ENCODE data around the gene LRP1B.

LRP1B gene

GRCh38 chr2:140186313-140186712, 1944.5 kb downstream of the LRP1B start:
- TF ChIP-seq, protein P1, sequence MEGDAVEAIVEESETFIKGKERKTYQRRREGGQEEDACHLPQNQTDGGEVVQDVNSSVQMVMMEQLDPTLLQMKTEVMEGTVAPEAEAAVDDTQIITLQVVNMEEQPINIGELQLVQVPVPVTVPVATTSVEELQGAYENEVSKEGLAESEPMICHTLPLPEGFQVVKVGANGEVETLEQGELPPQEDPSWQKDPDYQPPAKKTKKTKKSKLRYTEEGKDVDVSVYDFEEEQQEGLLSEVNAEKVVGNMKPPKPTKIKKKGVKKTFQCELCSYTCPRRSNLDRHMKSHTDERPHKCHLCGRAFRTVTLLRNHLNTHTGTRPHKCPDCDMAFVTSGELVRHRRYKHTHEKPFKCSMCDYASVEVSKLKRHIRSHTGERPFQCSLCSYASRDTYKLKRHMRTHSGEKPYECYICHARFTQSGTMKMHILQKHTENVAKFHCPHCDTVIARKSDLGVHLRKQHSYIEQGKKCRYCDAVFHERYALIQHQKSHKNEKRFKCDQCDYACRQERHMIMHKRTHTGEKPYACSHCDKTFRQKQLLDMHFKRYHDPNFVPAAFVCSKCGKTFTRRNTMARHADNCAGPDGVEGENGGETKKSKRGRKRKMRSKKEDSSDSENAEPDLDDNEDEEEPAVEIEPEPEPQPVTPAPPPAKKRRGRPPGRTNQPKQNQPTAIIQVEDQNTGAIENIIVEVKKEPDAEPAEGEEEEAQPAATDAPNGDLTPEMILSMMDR (IDR thresholded peaks at IDR 0.05; ENCODE audit: low read depth, low read length) = no peak

DNA sequence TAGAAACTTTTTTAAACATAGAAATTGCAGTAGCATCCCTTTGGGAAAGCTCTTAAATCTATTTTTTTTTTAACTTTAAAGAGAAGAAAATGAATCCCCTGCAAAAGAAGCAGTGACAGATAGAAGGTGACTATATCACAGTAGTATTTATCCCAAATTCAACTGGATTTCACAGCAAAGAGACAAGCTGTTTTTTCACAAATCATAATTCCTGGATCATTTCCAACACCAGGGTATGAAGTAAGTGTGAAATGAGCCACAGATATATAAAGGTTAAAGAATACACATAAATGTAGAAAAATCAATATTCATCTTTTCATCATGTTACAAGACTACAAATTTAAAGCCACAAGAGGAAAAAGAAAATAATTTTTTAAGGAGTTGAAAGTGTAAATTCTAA, 1945.7 kb downstream of the LRP1B start:
- no peak for DNase-seq (ENCODE audit: extremely low read depth, low read depth)
- TF ChIP-seq, protein P1 (IDR thresholded peaks at IDR 0.05; ENCODE audit: low read depth, low read length) = no peak

More at GRCh38 chr2:140186313-140186712, 1944.5 kb downstream of the LRP1B start:
- DNase-seq (ENCODE audit: extremely low read depth, low read depth) = no peak

GRCh38 chr2:140183056-140183765, 1947.6 kb downstream of the LRP1B start:
- TF ChIP-seq, protein P1 (IDR thresholded peaks at IDR 0.05; ENCODE audit: low read depth, low read length) = no peak
- no peak for DNase-seq (ENCODE audit: extremely low read depth, low read depth)

All from AG09319 (cell line).